Stimulated activated CD8-positive, alpha-beta memory T cell treated with anti-CD3 and anti-CD28 coated beads, Interleukin-7, amount 100 ng/mL, for 1 hour (primary cell): ENCODE data around the gene NAB2.
"Not testable (repeated sequence)": the region's sequence is repeated elsewhere in the genome, so short reads cannot be mapped to it uniquely, and the experiment has no call there.

Experiments used
- DNase-seq, 2 donors: peaks; one replicate each; pipeline ENCODE4 v3.0.0-alpha.2; 2020; ENCODE audit warnings: low read depth in 2 of 2

The NAB2 gene

DNA sequence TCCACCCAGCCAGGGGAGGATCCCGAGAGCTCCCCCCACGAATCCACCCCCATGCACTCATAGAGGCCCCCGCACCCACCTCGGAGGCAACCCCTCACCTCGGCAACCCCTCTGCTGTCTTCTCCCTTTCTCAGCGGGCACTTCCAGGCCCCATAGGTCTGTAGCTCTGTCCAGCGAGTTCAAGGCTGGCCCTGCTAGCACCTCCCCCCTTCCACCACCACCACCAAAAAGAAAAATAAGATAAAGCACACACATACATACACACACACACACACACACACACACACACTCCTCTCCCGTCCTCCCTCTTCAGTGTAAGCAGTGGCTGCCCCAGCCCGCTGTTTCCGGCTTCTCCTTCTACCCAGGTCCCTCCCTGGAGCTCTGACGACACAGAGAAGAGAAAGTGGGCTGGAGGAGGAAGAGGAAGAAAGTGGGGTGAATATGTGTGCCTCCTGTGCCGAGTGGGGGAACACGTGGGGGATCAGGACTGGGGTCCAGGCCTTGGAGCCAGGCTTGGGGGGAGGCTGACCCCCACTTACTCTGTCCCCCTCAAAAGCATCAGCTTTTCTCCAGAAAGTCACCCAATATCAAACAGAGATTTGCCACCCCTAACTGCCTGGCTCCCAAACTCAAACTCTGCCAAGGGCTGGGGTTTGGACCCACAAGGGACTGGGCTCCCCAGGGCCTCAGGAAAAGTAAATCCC lies 22.3 kb downstream of the NAB2 start, which contains the start of gene STAT6:
TSS of gene STAT6 (minus strand) at position 332 of the 704 bp plus-strand sequence. CDS start 3,084 bp downstream, outside the sequence.
- DNase-seq: peak in 1 of 2 donors; percentile 61

- DNase-seq: no peak
Observed at GRCh38 chr12:57112492-57113294, 23.8 kb downstream of the NAB2 start.

DNA sequence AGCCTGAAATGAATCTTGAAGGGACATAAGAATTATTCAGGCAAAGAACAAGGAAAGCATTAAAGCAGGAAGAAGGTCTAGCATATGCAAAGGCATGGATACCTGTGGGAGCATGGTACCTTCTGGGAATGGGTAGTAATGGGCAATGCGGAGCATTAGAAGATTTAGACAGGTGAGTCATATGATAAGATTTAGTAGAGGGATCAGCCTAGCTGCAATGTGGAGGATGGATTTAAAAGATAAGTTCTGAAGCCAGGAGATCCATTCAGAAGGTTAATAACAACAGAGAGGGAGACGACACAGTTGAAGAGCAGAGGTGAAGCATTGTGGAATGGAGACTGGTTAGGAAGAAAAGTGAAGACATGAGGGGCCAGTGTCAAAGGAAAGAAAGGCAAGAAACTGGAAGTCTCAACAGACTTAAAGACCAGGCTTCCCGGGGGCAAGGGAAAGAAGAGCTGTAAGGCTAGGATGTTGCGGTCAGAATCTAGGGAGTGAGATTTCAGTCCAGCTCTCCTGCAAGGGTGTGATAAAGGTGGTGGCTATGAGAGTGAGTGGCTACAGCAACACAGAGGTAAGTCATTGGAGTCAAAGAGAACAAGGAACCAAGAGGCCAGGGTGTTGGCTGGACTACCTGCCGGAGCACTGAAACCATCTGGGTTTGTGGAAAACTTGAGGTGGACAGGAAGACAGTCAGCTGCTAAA lies 27.8 kb downstream of the NAB2 start:
- DNase-seq: no peak

GRCh38 chr12:57118711-57119271 lies 29.9 kb downstream of the NAB2 start:
- no peak for DNase-seq

- DNase-seq: no peak
Observed at GRCh38 chr12:57119294-57120085, 30.6 kb downstream of the NAB2 start.

GRCh38 chr12:57120718-57121117 lies 31.8 kb downstream of the NAB2 start:
- DNase-seq: not testable (repeated sequence)

GRCh38 chr12:57123813-57124212 lies 34.9 kb downstream of the NAB2 start:
- DNase-seq: no peak

DNA sequence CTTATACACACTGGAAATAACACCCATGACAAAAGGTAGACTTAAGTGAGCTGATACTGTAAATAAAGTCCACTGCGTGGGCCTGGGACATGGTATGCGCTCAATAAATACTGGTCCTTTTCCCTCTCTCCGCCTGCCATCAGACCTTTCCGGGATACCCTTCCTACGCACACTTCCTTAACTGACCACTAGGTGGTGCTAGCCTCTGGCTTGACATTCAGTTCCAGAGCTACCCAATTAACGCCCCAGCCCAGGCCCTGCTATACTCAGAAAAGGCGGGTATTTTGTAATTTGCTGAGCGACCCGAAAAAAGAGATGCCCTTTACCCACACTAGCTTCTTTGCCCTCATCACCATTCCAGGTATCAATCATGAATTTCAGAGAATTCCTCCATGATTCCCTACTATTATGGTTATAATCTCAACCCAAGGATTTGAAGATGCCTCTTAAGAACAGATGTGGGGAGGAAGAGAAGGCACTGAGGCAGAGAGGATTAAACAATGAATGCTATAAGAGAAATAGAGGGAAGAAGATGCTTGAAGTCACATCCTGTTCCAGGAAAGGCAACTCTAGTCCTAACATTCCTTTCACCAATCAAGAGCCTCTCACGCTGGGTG lies 35.5 kb downstream of the NAB2 start:
- peak; percentile 45 to 58 for DNase-seq

- no peak for DNase-seq
Observed at GRCh38 chr12:57126061-57126460, 37.1 kb downstream of the NAB2 start.

DNA sequence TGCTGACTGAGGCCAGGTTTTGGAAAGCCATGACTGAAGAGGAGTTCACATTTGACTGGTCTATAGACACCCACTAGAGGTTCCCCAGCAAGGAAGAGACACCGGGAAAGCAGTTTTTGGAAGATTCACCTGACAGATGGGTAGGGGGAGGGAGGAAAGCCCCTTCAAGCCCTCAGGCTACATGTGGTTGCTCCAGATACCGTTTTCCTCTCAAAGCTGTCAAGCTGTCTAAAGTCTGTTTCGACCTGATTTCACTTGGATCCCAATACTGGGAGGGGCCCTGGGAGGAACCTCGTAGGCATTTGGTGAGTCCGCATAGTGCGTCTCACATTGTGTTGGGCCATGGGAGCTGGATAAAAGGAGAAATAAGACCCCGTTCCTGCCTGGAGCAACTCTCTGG lies 37.6 kb downstream of the NAB2 start:
- DNase-seq: no peak

DNA sequence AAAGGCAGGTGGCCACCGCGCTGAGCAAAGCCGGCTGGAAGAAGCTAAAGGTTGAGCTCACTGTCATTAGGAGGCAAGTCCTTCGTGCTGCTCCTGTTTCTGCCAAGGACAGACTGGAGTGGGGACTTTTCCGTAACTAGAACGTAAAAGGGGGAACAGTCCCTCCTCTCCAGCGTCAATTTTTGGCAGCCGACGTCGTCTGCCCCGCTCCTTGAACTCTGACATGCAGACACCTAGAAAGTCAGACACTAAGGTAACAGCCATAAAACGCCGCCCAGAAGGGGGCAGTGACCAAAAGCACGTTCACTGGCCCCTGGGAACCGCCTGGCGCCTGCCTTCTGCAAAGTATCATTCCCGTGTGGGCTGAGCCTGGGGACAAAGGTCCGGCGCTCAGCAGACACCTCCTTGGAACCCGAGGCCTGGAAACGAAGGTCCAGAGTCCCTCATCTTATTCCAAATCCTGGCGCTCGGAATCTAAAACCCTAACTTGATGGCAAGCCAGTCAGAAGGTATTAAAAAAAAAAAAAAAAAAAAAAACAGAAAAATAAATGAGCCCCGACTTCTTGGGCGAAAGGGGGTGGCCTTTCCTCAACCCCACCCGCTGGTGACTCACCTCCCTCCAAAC lies 38.3 kb downstream of the NAB2 start:
- DNase-seq: peak; percentile 35 to 50

DNA sequence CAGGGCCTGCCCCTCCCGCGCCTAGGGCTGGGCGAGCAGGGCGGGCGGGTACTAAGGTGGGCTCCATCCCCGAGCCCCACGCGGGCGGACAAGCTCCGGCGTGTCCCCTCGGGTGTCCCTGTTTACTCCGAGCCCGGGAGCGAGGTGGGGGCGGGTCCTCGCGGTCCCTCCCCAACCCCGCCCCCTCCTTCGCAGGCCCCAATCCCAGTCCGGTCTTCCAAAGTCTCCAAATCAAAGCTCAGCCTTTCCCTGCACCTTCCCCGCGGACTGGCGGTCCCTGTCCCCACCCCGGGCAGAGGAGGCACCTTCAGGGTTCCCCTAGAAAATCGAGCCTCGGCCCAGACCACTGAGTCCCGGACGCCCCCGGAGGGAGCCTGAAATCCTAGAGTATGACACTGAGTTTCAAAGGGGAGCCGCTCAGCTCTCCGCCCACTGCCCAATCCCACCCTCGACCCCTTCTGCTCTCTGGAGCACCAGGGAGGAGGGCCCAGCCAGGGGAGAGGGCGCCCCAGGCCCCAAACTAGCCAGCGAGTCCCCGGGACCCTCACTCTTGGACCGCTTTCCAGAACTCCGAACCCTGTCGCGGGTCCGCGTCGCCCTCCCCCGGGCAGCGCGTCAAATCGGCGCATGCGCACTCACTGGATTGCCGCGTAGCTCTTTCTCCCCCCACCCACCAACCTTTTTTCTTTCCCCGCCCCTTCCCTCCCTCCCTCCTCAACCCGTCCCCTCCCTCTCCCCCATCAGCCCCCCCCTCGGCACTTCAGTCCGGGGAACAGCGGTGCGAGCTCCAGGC lies 39.0 kb downstream of the NAB2 start, which contains the start of gene LRP1:
TSS of gene LRP1 (plus strand) at position 758 of the 793 bp plus-strand sequence. CDS start 482 bp downstream, outside the sequence.
- peak; percentile 45 to 66 for DNase-seq

DNA sequence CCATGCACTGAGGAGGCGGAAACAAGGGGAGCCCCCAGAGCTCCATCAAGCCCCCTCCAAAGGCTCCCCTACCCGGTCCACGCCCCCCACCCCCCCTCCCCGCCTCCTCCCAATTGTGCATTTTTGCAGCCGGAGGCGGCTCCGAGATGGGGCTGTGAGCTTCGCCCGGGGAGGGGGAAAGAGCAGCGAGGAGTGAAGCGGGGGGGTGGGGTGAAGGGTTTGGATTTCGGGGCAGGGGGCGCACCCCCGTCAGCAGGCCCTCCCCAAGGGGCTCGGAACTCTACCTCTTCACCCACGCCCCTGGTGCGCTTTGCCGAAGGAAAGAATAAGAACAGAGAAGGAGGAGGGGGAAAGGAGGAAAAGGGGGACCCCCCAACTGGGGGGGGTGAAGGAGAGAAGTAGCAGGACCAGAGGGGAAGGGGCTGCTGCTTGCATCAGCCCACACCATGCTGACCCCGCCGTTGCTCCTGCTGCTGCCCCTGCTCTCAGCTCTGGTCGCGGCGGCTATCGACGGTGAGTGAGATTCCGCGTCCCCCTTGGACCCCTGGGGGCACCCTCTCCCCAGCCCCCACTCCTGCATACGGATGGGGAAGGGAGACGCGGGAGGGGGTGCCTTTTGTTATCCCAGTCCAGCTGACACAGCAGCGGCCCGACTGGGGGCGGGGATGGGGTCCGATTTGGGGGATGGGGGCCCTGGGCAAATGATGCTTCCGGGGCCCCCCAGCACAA lies 39.8 kb downstream of the NAB2 start:
- no peak for DNase-seq

- no peak for DNase-seq
Observed at GRCh38 chr12:57129321-57129842, 40.5 kb downstream of the NAB2 start.

DNA sequence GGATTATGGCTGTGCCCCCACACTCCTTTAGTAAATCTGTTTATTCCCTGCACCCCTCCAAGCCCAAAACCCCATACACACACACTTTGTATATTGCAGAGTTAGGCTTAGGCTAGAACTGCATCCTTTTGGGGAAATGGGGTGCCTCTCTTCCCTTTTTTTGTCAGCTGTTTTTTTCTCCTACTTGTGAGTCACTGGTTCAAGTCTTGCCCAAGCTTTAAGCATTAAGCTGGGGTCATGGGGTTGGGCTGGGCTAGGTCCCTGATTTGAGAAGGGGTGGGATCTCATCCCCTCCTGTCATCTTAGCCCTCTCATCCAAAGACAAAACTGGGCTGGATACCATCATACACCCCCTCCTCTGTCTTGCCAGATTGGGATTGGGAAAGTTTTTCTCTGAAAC lies 41.0 kb downstream of the NAB2 start:
- no peak for DNase-seq

- DNase-seq: no peak
Observed at GRCh38 chr12:57130941-57131340, 42.0 kb downstream of the NAB2 start.

DNA sequence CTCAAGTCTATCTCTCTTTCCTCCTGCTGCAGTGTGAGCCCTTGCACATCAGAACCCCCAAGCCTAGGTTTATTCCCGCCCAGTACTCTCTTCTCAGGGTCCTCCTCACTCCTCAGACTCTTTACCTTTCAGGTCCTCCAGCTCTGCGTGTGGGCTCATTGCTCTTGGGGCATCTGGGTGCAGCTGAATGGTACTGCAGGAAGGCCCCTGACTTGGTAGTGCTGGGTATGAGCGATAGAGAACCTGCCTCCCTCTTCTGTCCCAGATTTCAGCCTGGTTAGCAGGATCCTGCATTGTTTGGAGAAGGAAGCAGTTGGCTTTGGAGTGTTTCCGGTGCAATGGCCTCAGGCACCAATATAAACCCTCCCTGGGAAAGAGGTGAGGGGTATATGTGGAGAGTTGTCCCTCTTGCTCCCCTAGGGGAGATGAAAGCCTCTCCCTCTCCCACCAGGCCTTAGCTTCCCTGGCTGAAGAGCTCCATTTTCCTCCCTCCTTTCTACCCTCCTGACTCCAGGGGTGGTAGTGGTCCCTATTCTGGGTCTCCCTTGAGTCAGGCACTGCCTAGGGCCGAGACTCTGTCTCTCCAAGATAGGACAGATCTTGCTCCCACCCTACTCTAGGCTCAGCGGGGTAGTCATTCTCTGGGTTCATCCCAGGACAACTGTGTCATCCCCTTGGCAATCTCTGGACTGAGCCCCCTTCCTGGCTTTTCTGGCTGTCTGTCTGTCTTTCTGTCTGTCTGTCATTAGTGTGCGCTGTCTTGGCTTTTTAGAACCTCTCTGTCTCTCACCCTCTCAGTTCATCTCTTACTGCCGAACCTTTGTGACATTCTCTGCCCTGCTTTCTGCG lies 43.2 kb downstream of the NAB2 start:
- DNase-seq: no peak
